SK-N-SH treated with all-trans-retinoic acid at 6 μM for 48 hours (cell line): ENCODE measurements around the gene HCRTR1.

ENCODE experiments used
- CSDC2 ChIP-seq: fragments of 250-450 bp; sonication (Bioruptor Pico); IDR thresholded peaks from 2 replicates; pipeline ENCODE4 v1.5.0; 2020; ENCODE audit warnings: mild to moderate bottlenecking, moderate library complexity
- ESRRG ChIP-seq: fragments of 250-450 bp; sonication (Bioruptor Pico); IDR thresholded peaks from 2 replicates; pipeline ENCODE4 v1.6.1; 2021; ENCODE audit warnings: mild to moderate bottlenecking
- GLIS3 ChIP-seq: fragments of 250-450 bp; sonication (Bioruptor Pico); IDR thresholded peaks from 2 replicates; pipeline ENCODE4 v1.5.0; 2020; ENCODE audit warnings: mild to moderate bottlenecking, moderate library complexity
- ISL1 ChIP-seq: fragments of 250-450 bp; sonication (Bioruptor Pico); IDR thresholded peaks from 2 replicates; pipeline ENCODE4 v2.1.2; 2022; ENCODE audit warnings: mild to moderate bottlenecking, moderate library complexity
- OSR1 ChIP-seq: fragments of 250-450 bp; sonication (Bioruptor Pico); IDR thresholded peaks from 2 replicates; pipeline ENCODE4 v1.8.0; 2022; ENCODE audit warnings: moderate library complexity, mild to moderate bottlenecking, inconsistent platforms
- PATZ1 ChIP-seq: fragments of 250-450 bp; sonication (Bioruptor Pico); IDR thresholded peaks from 2 replicates; pipeline ENCODE4 v1.8.0; 2020; ENCODE audit warnings: mild to moderate bottlenecking, moderate library complexity, borderline replicate concordance
- POU6F1 ChIP-seq: fragments of 250-450 bp; sonication (Bioruptor Pico); IDR thresholded peaks from 2 replicates; pipeline ENCODE4 v1.8.0; 2021; ENCODE audit warnings: low read depth, mild to moderate bottlenecking, moderate library complexity, borderline replicate concordance
- RARB ChIP-seq: fragments of 250-450 bp; sonication (Bioruptor Pico); IDR thresholded peaks from 2 replicates; pipeline ENCODE4 v1.8.0; 2021; ENCODE audit warnings: mild to moderate bottlenecking, moderate library complexity
- TCF4 ChIP-seq: fragments of 250-450 bp; sonication (Bioruptor Pico); IDR thresholded peaks from 2 replicates; pipeline ENCODE4 v1.8.0; 2021; ENCODE audit warnings: mild to moderate bottlenecking, moderate library complexity, borderline replicate concordance
- ZNF8 ChIP-seq: fragments of 450-650 bp; formaldehyde crosslinking; IDR thresholded peaks from 2 replicates; pipeline ENCODE4 v1.5.0; 2020; ENCODE audit warnings: mild to moderate bottlenecking, moderate library complexity

GRCh38 chr1:31568895-31569595, 48.4 kb upstream of the HCRTR1 start:
- no peak for TF ChIP-seq ESRRG (CRISPR knock-in tag)
- TF ChIP-seq PATZ1 (CRISPR knock-in tag) = no peak
- TF ChIP-seq POU6F1 (CRISPR knock-in tag) = no peak
- no peak for TF ChIP-seq ISL1 (CRISPR knock-in tag)
- TF ChIP-seq GLIS3 (CRISPR knock-in tag) = no peak
- no peak for TF ChIP-seq TCF4
- no peak for TF ChIP-seq ZNF8 (CRISPR knock-in tag)
- TF ChIP-seq OSR1 = no peak
- TF ChIP-seq CSDC2 (CRISPR knock-in tag) = no peak
- TF ChIP-seq RARB (CRISPR knock-in tag) = no peak
